KMS-11 (cell line): ENCODE data around the gene STAMBP.

Source experiments
- H2AFZ ChIP-seq: fragments of 200-600 bp; sonication (generic); 2 replicates; pipeline ENCODE4 v1.6.1; 2016; ENCODE audit warnings: antibody characterized with exemption, mixed run types, low read depth
- H3K27ac ChIP-seq: fragments of 200-600 bp; sonication (generic); 2 replicates; pipeline ENCODE4 v1.6.1; 2016; ENCODE audit warnings: mild to moderate bottlenecking, mixed run types
- H3K27me3 ChIP-seq: fragments of 200-600 bp; sonication (generic); 2 replicates; pipeline ENCODE4 v1.6.1; 2017; ENCODE audit warnings: mild to moderate bottlenecking, low read depth, mixed run types, moderate library complexity; ENCODE audit not compliant: insufficient read depth
- H3K36me3 ChIP-seq: fragments of 200-600 bp; sonication (generic); 2 replicates; pipeline ENCODE4 v1.6.1; 2017; ENCODE audit warnings: mild to moderate bottlenecking, mixed run types; ENCODE audit not compliant: insufficient read depth
- H3K4me1 ChIP-seq: fragments of 200-600 bp; sonication (generic); 2 replicates; pipeline ENCODE4 v1.6.1; 2016; ENCODE audit warnings: mild to moderate bottlenecking, low read depth, mixed run types; ENCODE audit not compliant: poor library complexity, severe bottlenecking
- H3K4me2 ChIP-seq: fragments of 200-600 bp; sonication (generic); 2 replicates; pipeline ENCODE4 v1.7.0; 2016; ENCODE audit warnings: mild to moderate bottlenecking, mixed run types
- H3K4me3 ChIP-seq: fragments of 200-600 bp; sonication (generic); IDR thresholded peaks from 2 replicates; pipeline ENCODE4 v1.6.1; 2017; ENCODE audit warnings: low read depth, low read length, mixed read lengths; ENCODE audit not compliant: insufficient read depth
- H3K79me2 ChIP-seq: fragments of 200-600 bp; sonication (generic); 2 replicates; pipeline ENCODE4 v1.6.1; 2016; ENCODE audit warnings: low read depth, mixed run types; ENCODE audit not compliant: insufficient read depth
- H3K9ac ChIP-seq: fragments of 200-600 bp; sonication (generic); 2 replicates; pipeline ENCODE4 v1.6.1; 2016; ENCODE audit warnings: mild to moderate bottlenecking, mixed run types
- H4K20me1 ChIP-seq: fragments of 200-600 bp; sonication (generic); 2 replicates; pipeline ENCODE4 v1.6.1; 2016; ENCODE audit warnings: mild to moderate bottlenecking, mixed run types; ENCODE audit not compliant: insufficient read depth
- TF ChIP-seq, protein P1 (sequence below): fragments of 200-600 bp; sonication (generic); conservative IDR thresholded peaks from 2 replicates; pipeline ENCODE4 v1.6.1; 2017; ENCODE audit warnings: low read depth, mild to moderate bottlenecking, antibody characterized with exemption, low read length, moderate library complexity, mixed read lengths

The STAMBP gene

GRCh38 chr2:73897934-73898333, 69.2 kb downstream of the STAMBP start:
- Histone ChIP-seq H3K4me1 (peaks cover 20% of the 10 kb centered on the region), H3K4me2 (no peak overlapping the region), H3K36me3 (no peaks in the 10 kb centered on the region), H3K27ac (no peak overlapping the region), H3K27me3 (peaks cover 4% of the 10 kb centered on the region; the same call in 1 of the 2 replicates), H3K4me3 (no peak overlapping the region), H4K20me1 (no peaks in the 10 kb centered on the region), H3K9ac (no peak overlapping the region), H2AFZ (no peak overlapping the region), H3K79me2 (no peaks in the 10 kb centered on the region)
- TF ChIP-seq, protein P1, sequence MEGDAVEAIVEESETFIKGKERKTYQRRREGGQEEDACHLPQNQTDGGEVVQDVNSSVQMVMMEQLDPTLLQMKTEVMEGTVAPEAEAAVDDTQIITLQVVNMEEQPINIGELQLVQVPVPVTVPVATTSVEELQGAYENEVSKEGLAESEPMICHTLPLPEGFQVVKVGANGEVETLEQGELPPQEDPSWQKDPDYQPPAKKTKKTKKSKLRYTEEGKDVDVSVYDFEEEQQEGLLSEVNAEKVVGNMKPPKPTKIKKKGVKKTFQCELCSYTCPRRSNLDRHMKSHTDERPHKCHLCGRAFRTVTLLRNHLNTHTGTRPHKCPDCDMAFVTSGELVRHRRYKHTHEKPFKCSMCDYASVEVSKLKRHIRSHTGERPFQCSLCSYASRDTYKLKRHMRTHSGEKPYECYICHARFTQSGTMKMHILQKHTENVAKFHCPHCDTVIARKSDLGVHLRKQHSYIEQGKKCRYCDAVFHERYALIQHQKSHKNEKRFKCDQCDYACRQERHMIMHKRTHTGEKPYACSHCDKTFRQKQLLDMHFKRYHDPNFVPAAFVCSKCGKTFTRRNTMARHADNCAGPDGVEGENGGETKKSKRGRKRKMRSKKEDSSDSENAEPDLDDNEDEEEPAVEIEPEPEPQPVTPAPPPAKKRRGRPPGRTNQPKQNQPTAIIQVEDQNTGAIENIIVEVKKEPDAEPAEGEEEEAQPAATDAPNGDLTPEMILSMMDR: no peak

- no peak overlapping the region for H2AFZ ChIP-seq
- no peak overlapping the region for H3K27ac ChIP-seq
- H3K4me1 ChIP-seq: peaks cover 20% of the 10 kb centered on the region
- H4K20me1 ChIP-seq: no peaks in the 10 kb centered on the region
- H3K9ac ChIP-seq: no peak overlapping the region
- peaks cover 4% of the 10 kb centered on the region; the same call in 1 of the 2 replicates for H3K27me3 ChIP-seq
- H3K36me3 ChIP-seq: no peaks in the 10 kb centered on the region
- H3K4me2 ChIP-seq: no peak overlapping the region
- TF ChIP-seq, protein P1: no peak
- no peak overlapping the region for H3K4me3 ChIP-seq
- no peaks in the 10 kb centered on the region for H3K79me2 ChIP-seq
Observed at GRCh38 chr2:73899801-73900336, 71.1 kb downstream of the STAMBP start.

DNA sequence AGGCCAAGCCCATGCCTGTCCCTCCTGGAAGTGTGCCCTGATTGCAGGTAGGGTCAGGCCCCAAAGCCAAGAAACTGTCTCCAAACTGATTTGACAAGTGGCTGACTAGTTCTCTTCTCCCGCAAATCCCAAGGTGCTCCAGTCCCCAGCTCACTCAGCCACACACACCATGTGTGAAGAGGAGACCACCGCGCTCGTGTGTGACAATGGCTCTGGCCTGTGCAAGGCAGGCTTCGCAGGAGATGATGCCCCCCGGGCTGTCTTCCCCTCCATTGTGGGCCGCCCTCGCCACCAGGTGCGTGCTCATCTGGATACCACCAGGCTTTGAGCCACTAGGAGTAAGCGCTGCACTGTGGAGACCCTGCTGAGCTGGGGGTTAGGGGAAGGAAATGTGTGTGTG, 72.4 kb downstream of the STAMBP start:
- no peaks in the 10 kb centered on the region for H3K36me3 ChIP-seq
- H3K4me3 ChIP-seq: no peak overlapping the region
- TF ChIP-seq, protein P1: no peak
- H3K27ac ChIP-seq: no peak overlapping the region
- no peaks in the 10 kb centered on the region for H4K20me1 ChIP-seq
- H3K27me3 ChIP-seq: peaks cover 4% of the 10 kb centered on the region; the same call in 1 of the 2 replicates
- no peak overlapping the region for H3K9ac ChIP-seq
- no peaks in the 10 kb centered on the region for H3K79me2 ChIP-seq
- H3K4me2 ChIP-seq: no peak overlapping the region
- H2AFZ ChIP-seq: no peak overlapping the region
- peaks cover 18% of the 10 kb centered on the region for H3K4me1 ChIP-seq

DNA sequence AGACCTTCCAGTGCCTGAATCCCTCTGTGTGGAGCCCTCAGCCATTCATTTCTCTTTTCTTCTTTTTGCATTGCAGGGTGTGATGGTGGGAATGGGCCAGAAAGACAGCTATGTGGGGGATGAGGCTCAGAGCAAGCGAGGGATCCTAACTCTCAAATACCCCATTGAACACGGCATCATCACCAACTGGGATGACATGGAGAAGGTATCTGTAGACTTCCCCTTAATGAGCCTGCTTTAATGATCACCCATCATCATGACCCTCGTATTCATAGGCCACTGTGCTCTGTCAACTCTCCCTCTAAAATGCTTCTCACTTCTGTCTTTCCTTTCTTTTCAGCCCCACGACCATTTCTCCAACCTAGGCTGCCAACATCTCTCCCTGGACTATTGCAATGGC, 73.5 kb downstream of the STAMBP start:
- Histone ChIP-seq H3K4me2 (no peak overlapping the region), H4K20me1 (no peaks in the 10 kb centered on the region), H3K27ac (no peak overlapping the region), H3K79me2 (no peaks in the 10 kb centered on the region), H2AFZ (no peak overlapping the region), H3K4me3 (no peak overlapping the region), H3K36me3 (no peaks in the 10 kb centered on the region), H3K4me1 (peaks cover 6% of the 10 kb centered on the region), H3K27me3 (peaks cover 4% of the 10 kb centered on the region; the same call in 1 of the 2 replicates), H3K9ac (no peak overlapping the region)
- TF ChIP-seq, protein P1: no peak
